ENCODE data around the gene TMEM179B.
"Not testable (repeated sequence)": the region's sequence is repeated elsewhere in the genome, so short reads cannot be mapped to it uniquely, and the experiment has no call there.

The TMEM179B gene

GRCh38 chr11:62787005-62787759 lies at the start of gene TMEM179B:
TMEM179B (plus strand) TSS chr11:62787402; CDS start chr11:62787432, 30 bp downstream.
- DNase-seq: peak; percentile 97

- no peak for DNase-seq
Observed at GRCh38 chr11:62747475-62748160, 39.6 kb upstream of the TMEM179B start.

- not testable (repeated sequence) for DNase-seq
Observed at GRCh38 chr11:62749931-62750330, 37.3 kb upstream of the TMEM179B start.

GRCh38 chr11:62752177-62752785 lies 34.9 kb upstream of the TMEM179B start:
- DNase-seq: no peak

- DNase-seq: no peak
Observed at GRCh38 chr11:62752994-62753735, 34.0 kb upstream of the TMEM179B start.

- peak; percentile 98 for DNase-seq
Observed at GRCh38 chr11:62753736-62754603, 33.2 kb upstream of the TMEM179B start, which contains the start of gene ZBTB3. ZBTB3 (minus strand) TSS chr11:62754160; CDS start chr11:62753664, 496 bp downstream.

- no peak for DNase-seq
Observed at GRCh38 chr11:62755086-62755615, 32.1 kb upstream of the TMEM179B start.

GRCh38 chr11:62757846-62758788 lies 29.1 kb upstream of the TMEM179B start:
- no peak for DNase-seq

- not testable (repeated sequence) for DNase-seq
Observed at GRCh38 chr11:62760867-62761227, 26.4 kb upstream of the TMEM179B start.

GRCh38 chr11:62770778-62771143 lies 16.4 kb upstream of the TMEM179B start:
- no peak for DNase-seq

- DNase-seq: peak; percentile 98
Observed at GRCh38 chr11:62771144-62772021, 15.8 kb upstream of the TMEM179B start, which contains the start of gene TAF6L. TAF6L (plus strand) TSS chr11:62771396; CDS start chr11:62775784, 4,388 bp downstream.

GRCh38 chr11:62774407-62774806 lies 12.8 kb upstream of the TMEM179B start:
- DNase-seq: no peak

GRCh38 chr11:62775646-62776045 lies 11.6 kb upstream of the TMEM179B start:
- DNase-seq: no peak

GRCh38 chr11:62777389-62777788 lies 9.8 kb upstream of the TMEM179B start:
- DNase-seq: no peak

- DNase-seq: no peak
Observed at GRCh38 chr11:62778441-62778840, 8.8 kb upstream of the TMEM179B start.

GRCh38 chr11:62782753-62783152 lies 4.4 kb upstream of the TMEM179B start:
- DNase-seq: no peak

- peak; percentile 80 for DNase-seq
Observed at GRCh38 chr11:62786318-62787004, 741 bp upstream of the TMEM179B start.

GRCh38 chr11:62788991-62789390 lies 1.8 kb downstream of the TMEM179B start:
- DNase-seq: no peak

- no peak for DNase-seq
Observed at GRCh38 chr11:62789576-62789975, 2.4 kb downstream of the TMEM179B start.
